Renal cortical epithelial cell (primary cell): ENCODE results near the gene RAP1GAP2. TPM values are rescaled to one million over a fixed set of nuclear protein-coding genes. Genes with fewer than 3 reads are reported as not detected.
"Not testable (repeated sequence)": the region's sequence is repeated elsewhere in the genome, so short reads cannot be mapped to it uniquely, and the experiment has no call there.

ENCODE experiments used
- DNase-seq: peaks from one replicate; pipeline ENCODE4 v3.0.0-alpha.2; 2011; ENCODE audit warnings: low read depth
- total RNA-seq: library from RNA; depleted of rRNA; stranded (reverse); fragments of >200 nt; gene quantifications from 2 replicates; pipeline ENCODE4 v1.2.3, GENCODE V29; 2014

Gene RAP1GAP2
- total RNA-seq, 1 donor from 2014 or later, result 15.9 TPM

GRCh38 chr17:2814481-2815341 is 18.5 kb downstream of the RAP1GAP2 start:
- DNase-seq, result peak; percentile 16

GRCh38 chr17:2815781-2816185 is 19.5 kb downstream of the RAP1GAP2 start:
- DNase-seq, result no peak

DNA sequence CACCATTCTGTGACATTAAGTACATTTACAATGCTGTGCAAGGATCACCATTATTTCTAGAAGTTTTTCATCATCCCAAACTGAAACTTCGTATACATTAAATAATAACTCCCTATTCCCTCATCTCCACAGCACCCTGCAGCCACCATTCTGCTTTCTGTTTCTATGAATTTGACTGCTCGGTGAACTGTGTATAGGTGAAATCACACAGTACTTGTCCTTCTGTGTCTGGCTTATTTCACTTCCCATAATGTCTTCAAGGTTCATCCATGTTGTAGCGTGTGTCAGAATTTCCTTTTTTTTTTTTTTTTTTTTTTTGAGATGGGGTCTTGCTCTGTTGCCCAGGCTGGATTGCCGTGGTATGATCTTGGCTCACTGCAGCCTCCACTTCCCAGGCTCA is 20.4 kb downstream of the RAP1GAP2 start:
- no peak for DNase-seq

- DNase-seq, result not testable (repeated sequence)
Measured at GRCh38 chr17:2819294-2819693, 23.1 kb downstream of the RAP1GAP2 start.

- DNase-seq, result no peak
Measured at GRCh38 chr17:2819921-2820501, 23.8 kb downstream of the RAP1GAP2 start.

DNA sequence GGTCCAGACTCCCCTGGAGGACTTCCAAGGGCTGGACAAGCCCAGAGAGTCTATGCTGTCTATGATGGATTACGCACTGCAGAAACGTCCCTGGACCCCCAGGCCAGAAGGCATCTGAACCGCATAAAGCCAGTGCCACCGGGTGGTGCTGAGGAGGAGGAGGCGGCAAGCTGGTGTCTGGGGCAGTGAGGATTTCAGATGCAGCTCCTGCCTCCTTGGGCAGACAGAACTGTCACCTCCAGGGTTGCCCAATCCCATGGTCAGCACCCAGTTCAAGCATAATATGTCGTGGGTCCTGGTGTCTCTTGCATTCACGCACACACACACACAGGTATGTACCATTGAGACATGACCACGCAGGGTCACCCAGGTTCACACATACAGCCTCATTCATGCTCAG is 25.6 kb downstream of the RAP1GAP2 start:
- no peak for DNase-seq

DNA sequence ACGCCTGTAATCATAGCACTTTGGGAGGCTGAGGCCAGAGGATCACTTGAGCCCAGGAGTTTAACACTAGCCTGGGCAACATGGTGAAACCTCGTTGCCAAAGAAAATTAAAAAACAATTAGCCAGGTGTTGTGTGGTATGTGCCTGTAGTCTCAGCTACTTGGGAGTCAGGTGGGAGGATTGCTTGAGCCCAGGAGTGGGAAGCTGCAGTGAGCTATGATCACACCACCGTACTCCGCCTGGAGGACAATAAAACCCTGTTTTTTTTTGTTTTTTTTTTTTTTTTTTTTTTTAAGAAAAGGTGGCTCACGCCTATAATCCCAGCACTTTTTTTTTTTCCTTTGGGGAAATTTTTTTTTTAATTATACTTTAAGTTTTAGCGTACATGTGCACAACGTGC is 26.1 kb downstream of the RAP1GAP2 start:
- DNase-seq, result no peak

GRCh38 chr17:2825253-2825970 is 29.2 kb downstream of the RAP1GAP2 start:
- no peak for DNase-seq

- peak; percentile 9 for DNase-seq
Measured at GRCh38 chr17:2828397-2829038, 32.3 kb downstream of the RAP1GAP2 start.

GRCh38 chr17:2830678-2831077 is 34.4 kb downstream of the RAP1GAP2 start:
- no peak for DNase-seq

DNA sequence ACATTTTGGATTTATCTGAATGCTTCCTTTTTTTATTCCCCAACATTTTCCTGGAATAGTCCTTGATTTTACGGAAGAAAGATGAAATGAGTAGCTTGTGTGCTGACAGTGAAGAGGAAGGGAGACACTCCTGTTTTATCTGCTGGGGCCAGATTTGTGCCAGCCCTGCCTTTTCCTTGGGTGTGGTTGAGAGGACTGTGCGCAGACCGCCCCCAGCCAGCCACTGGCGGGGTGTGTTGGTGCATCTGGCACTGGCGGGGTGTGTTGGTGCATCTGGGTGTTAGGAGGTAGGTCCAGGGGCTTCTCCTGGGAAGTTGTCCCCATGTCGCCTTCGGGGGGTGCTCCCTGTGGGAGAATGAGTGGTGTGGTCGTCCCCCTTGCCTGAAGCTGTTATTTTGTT is 39.5 kb downstream of the RAP1GAP2 start:
- DNase-seq, result no peak

- no peak for DNase-seq
Measured at GRCh38 chr17:2837147-2837561, 40.9 kb downstream of the RAP1GAP2 start.

DNA sequence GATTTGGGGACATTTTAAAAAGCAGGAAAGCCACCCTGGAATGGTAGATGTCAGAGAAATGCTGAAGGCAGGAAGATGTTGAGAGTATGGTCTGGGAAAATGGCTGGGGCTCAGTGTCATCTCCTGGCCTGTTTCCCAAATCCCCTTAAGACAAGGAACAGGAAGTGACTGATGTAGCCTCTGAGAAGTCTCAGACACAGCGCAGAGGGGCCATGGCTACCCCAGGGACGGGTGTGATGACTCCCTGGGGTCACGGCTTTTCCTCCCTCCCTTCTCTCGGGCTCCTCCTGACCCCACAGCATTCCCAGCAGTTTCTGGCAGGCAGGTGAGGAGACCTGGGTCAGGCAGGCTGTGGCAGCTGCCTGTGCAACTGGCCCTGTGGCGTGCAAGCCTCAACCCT is 45.4 kb downstream of the RAP1GAP2 start:
- no peak for DNase-seq

- DNase-seq, result no peak
Measured at GRCh38 chr17:2842464-2842863, 46.2 kb downstream of the RAP1GAP2 start.

GRCh38 chr17:2844416-2844815 is 48.2 kb downstream of the RAP1GAP2 start:
- DNase-seq, result peak; percentile 33

- DNase-seq, result no peak
Measured at GRCh38 chr17:2847381-2848333, 51.4 kb downstream of the RAP1GAP2 start.

DNA sequence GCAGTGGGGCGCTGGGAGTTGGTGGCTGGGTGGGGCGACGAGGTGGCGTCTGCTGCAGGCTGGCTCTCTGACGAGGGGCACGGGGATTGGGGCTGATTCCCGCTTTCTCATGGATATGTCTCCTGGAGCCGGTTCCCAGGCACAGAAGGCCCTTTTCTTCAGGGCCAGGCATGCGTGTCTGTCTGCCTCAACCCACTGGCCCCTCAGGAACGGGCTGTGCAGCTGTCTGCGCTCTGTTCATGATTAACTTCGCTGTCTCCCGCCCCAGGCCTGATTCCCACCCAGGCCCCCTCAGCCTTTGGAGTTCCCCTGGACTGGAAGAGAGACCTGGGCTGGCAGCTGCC is 53.1 kb downstream of the RAP1GAP2 start:
- peak; percentile 83 for DNase-seq

DNA sequence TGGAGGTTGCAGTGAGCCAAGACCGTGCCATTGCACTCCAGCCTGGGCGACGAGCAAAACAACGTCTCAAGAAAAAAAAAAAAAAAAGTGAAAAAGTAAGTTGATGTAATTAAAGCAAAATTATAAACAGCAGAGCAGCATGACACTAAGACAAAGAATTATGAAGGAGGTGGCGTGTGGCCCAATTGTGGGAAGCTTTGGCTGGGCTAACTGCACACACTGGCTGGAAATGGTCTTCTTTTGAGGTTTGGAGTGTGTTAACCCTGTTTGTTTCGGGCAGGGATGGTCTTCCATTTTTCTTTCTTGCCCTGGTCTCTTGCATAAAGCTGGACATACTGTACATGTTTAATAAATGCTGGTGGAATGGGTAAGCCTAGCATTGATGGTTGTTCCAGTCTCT is 54.8 kb downstream of the RAP1GAP2 start:
- DNase-seq, result no peak

- no peak for DNase-seq
Measured at GRCh38 chr17:2851615-2852014, 55.4 kb downstream of the RAP1GAP2 start.

GRCh38 chr17:2852221-2852620 is 56.0 kb downstream of the RAP1GAP2 start:
- DNase-seq, result no peak

DNA sequence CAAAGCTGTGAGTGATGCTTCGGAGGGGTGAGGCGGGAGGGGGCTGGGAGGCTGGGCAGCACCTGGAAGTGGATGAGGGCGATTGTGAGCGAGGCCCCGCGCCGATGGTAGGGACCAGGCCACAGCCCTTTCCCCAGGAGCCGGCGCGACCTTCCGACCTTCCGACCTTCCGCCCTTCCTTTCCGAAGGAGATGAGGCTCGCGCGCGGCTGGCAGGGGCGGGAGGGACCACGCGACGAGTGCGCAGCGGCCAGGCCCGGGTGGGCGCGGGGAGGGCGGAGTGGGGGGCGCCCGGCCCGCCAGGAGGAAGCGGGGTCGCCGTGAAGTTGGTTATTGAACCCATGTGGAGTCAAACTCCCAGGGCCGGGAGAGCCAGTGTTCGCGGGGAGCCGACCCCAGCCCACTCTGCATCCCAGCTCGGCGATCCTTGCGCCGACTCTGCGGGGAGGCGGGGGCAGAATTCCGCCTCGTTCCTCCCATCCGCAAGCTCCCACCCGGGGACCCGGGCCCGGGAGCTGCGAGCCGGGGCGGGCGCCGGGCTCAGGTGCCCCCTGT is 56.6 kb downstream of the RAP1GAP2 start:
- DNase-seq, result no peak
